Activated CD8-positive, alpha-beta memory T cell treated with anti-CD3 and anti-CD28 coated beads for 36 hours (primary cell): ENCODE results near the gene SOX18. TPM values are rescaled to one million over a fixed set of nuclear protein-coding genes. Genes with fewer than 3 reads are reported as not detected.

Experiments used
- total RNA-seq, 2 experiments: library from RNA; stranded (reverse); gene quantifications; one replicate each; pipeline ENCODE4 v1.2.3, GENCODE V29; 2021

Gene SOX18
- total RNA-seq, 2 experiments from 2014 or later, result not detected

Other genes starting within 250 kb of the SOX18 start
- under 1 TPM; 0.25 TPM for gene ZBTB46, start 218.4 kb downstream of the SOX18 start, total RNA-seq
- gene ABHD16B, start 188.1 kb downstream of the SOX18 start, total RNA-seq, result under 1 TPM in 1 of 2 experiments, not detected in 1; 0.13 TPM
- gene TPD52L2, start 184.4 kb downstream of the SOX18 start, total RNA-seq, result 10 to 100 TPM; 62.7 to 67.0 TPM
- 10 to 100 TPM; 40.3 TPM for gene DNAJC5, start 154.5 kb downstream of the SOX18 start, total RNA-seq
- 10 to 100 TPM; 32.9 to 35.2 TPM for gene UCKL1, start 93.2 kb downstream of the SOX18 start, total RNA-seq
- 10 to 100 TPM; 11.3 to 12.1 TPM for gene ZNF512B, start 79.7 kb downstream of the SOX18 start, total RNA-seq
- gene SAMD10, start 70.0 kb downstream of the SOX18 start, total RNA-seq, result 10 to 100 TPM; 19.0 to 20.5 TPM
- gene PRPF6, start 68.5 kb downstream of the SOX18 start, total RNA-seq, result 10 to 100 TPM; 66.5 to 67.7 TPM
- gene C20orf204, start 13.5 kb downstream of the SOX18 start, total RNA-seq, result 1 to 10 TPM; 2.1 to 2.6 TPM
- 10 to 100 TPM; 25.9 to 27.5 TPM for gene TCEA2, start 13.6 kb upstream of the SOX18 start, total RNA-seq
- 10 to 100 TPM; 37.8 to 42.2 TPM for gene RGS19, start 29.9 kb upstream of the SOX18 start, total RNA-seq
- under 1 TPM; 0.19 to 0.21 TPM for gene OPRL1, start 30.4 kb upstream of the SOX18 start, total RNA-seq
- gene LKAAEAR1, start 34.8 kb upstream of the SOX18 start, total RNA-seq, result under 1 TPM in 1 of 2 experiments, not detected in 1; 0.42 TPM
- gene NPBWR2, start 57.9 kb upstream of the SOX18 start, total RNA-seq, result not detected
- gene MYT1, start 114.8 kb upstream of the SOX18 start, total RNA-seq, result not detected
- gene PCMTD2, start 206.1 kb upstream of the SOX18 start, total RNA-seq, result 10 to 100 TPM; 25.9 to 28.0 TPM